Natural killer cell (primary cell): Measurements from ENCODE around the gene UBQLN3. TPM values are rescaled to one million over a fixed set of nuclear protein-coding genes. Genes with fewer than 3 reads are reported as not detected.

Source experiments
- ATAC-seq, 3 donors: fragments of 150-1000 bp in 2 of 3; fragments of 200-7000 bp in 1 of 3; cut with Tn5 transposase; 1 replicate in 1 of 3; 2 replicates in 2 of 3; pipeline ENCODE4 v1.10.0; 2021; ENCODE audit warnings: mild to moderate bottlenecking in 2 of 3, moderate library complexity in 2 of 3
- DNase-seq, 2 donors: peaks; one replicate each; pipeline versions ENCODE4 v3.0.0 to v3.0.0-alpha.2; 2013 to 2021; ENCODE audit warnings: mixed read lengths in 1 of 2
- H3K27ac ChIP-seq: one replicate; pipeline ENCODE4 v1.5.1; 2013; ENCODE audit warnings: mild to moderate bottlenecking, low read length
- H3K27me3 ChIP-seq: one replicate; pipeline ENCODE4 v1.6.1; 2013; ENCODE audit warnings: low read length; ENCODE audit not compliant: control insufficient read depth, insufficient read depth
- H3K36me3 ChIP-seq: one replicate; pipeline ENCODE4 v1.6.1; 2013; ENCODE audit warnings: low read length; ENCODE audit not compliant: control insufficient read depth, insufficient read depth
- H3K4me1 ChIP-seq: one replicate; pipeline ENCODE4 v1.6.1; 2013; ENCODE audit warnings: low read length; ENCODE audit not compliant: control insufficient read depth, insufficient read depth
- H3K4me3 ChIP-seq: one replicate; pipeline ENCODE4 v1.5.1; 2013; ENCODE audit warnings: low read length
- H3K9me3 ChIP-seq: one replicate; pipeline ENCODE4 v1.6.1; 2013; ENCODE audit warnings: low read length; ENCODE audit not compliant: control insufficient read depth, insufficient read depth
- H3K27ac Mint-ChIP-seq, 2 donors: one replicate each; pipeline ENCODE4 v1.8.0; 2022; ENCODE audit warnings: mild to moderate bottlenecking in 2 of 2, mixed read lengths in 2 of 2, moderate library complexity in 1 of 2
- H3K27me3 Mint-ChIP-seq, 2 donors: one replicate each; pipeline ENCODE4 v1.8.0; 2022; ENCODE audit warnings: low read depth in 2 of 2, mixed read lengths in 2 of 2
- H3K36me3 Mint-ChIP-seq: one replicate; pipeline ENCODE4 v1.8.0; 2022; ENCODE audit warnings: mixed read lengths
- H3K4me1 Mint-ChIP-seq, 2 donors: one replicate each; pipeline ENCODE4 v1.8.0; 2022; ENCODE audit warnings: mixed read lengths in 2 of 2
- H3K4me3 Mint-ChIP-seq: one replicate; pipeline ENCODE4 v1.8.0; 2022; ENCODE audit warnings: mild to moderate bottlenecking, moderate library complexity, mixed read lengths
- H3K9me3 Mint-ChIP-seq, 2 donors: one replicate each; pipeline ENCODE4 v1.8.0; 2022; ENCODE audit warnings: mixed read lengths in 2 of 2
- CTCF ChIP-seq: fragments of 200-600 bp; IDR thresholded peaks from one replicate; pipeline ENCODE4 v1.8.0; 2022; ENCODE audit warnings: antibody characterized with exemption
- WGBS: methylation state at CpG from one replicate; pipeline ENCODE4 v1.1.7; 2013; ENCODE audit warnings: missing lambda C conversion rate; ENCODE audit not compliant: insufficient coverage; 5-methylcytosine and 5-hydroxymethylcytosine counted together
- intact Hi-C: fragments of 100-400 bp; cut with micrococcal nuclease; formaldehyde crosslinking; loops from one replicate; pipeline ENCODE4 v1.14.2; 2022
- total RNA-seq, 4 donors: library from RNA; stranded (reverse); fragments of 120-200 nt in 1 of 4; gene quantifications; one replicate each; pipeline versions ENCODE4 v1.2.3 to v1.2.4, GENCODE V29; 2013 to 2022

UBQLN3 gene
- total RNA-seq, 3 donors from 2014 or later (not counting 1 experiment from before 2014, with no cell fraction given): 0.15 to 0.20 TPM; not detected in 1

GRCh38 chr11:5507933-5508305, 1.8 kb downstream of the UBQLN3 start:
- no peaks in the 10 kb centered on the region for H3K9me3 ChIP-seq
- TF ChIP-seq CTCF: no peak
- no peak overlapping the region for H3K27ac ChIP-seq
- Mint-ChIP-seq H3K4me3 (no peak overlapping the region), H3K9me3 (no peaks in the 10 kb centered on the region), H3K27ac (no peak overlapping the region), H3K36me3 (no peaks in the 10 kb centered on the region), H3K4me1 (no peaks in the 10 kb centered on the region), H3K27me3 (peaks cover 0 to 9% of the 10 kb centered on the region in 2 donors)
- no peaks in the 10 kb centered on the region for H3K27me3 ChIP-seq
- ATAC-seq (no peak), DNase-seq (no peak)
- intact Hi-C loops: no loop called here
- WGBS: 85% methylated on average over 6 of the region's 6 CpGs
- no peak overlapping the region for H3K4me3 ChIP-seq
- no peaks in the 10 kb centered on the region for H3K36me3 ChIP-seq
- no peaks in the 10 kb centered on the region for H3K4me1 ChIP-seq

GRCh38 chr11:5507177-5507932, 2.4 kb downstream of the UBQLN3 start:
- Mint-ChIP-seq H3K27ac (no peak overlapping the region), H3K36me3 (no peaks in the 10 kb centered on the region), H3K4me3 (no peak overlapping the region), H3K27me3 (peaks cover under 1 to 11% of the 10 kb centered on the region in 2 donors), H3K9me3 (no peaks in the 10 kb centered on the region), H3K4me1 (no peaks in the 10 kb centered on the region)
- no peak for TF ChIP-seq CTCF
- no peak for DNase-seq
- Histone ChIP-seq H3K27me3 (no peaks in the 10 kb centered on the region), H3K4me1 (no peaks in the 10 kb centered on the region), H3K9me3 (no peaks in the 10 kb centered on the region), H3K4me3 (no peak overlapping the region), H3K36me3 (no peaks in the 10 kb centered on the region), H3K27ac (no peak overlapping the region)
- no peak for ATAC-seq
- WGBS: 92% methylated on average over 8 of the region's 9 CpGs
- intact Hi-C loops: no loop called here

- H3K36me3 Mint-ChIP-seq: no peaks in the 10 kb centered on the region
- H3K9me3 ChIP-seq: no peaks in the 10 kb centered on the region
- 85% methylated on average over 9 of the region's 9 CpGs for WGBS
- H3K27me3 ChIP-seq: no peaks in the 10 kb centered on the region
- no peak for DNase-seq
- peaks cover 6 to 22% of the 10 kb centered on the region in 2 donors for H3K27me3 Mint-ChIP-seq
- H3K4me1 Mint-ChIP-seq: no peaks in the 10 kb centered on the region
- H3K4me1 ChIP-seq: no peaks in the 10 kb centered on the region
- no peak overlapping the region for H3K4me3 Mint-ChIP-seq
- H3K27ac Mint-ChIP-seq: no peak overlapping the region
- no peak for ATAC-seq
- H3K27ac ChIP-seq: no peak overlapping the region
- no peak for TF ChIP-seq CTCF
- H3K4me3 ChIP-seq: no peak overlapping the region
- H3K9me3 Mint-ChIP-seq: no peaks in the 10 kb centered on the region
- intact Hi-C loops: no loop called here
- H3K36me3 ChIP-seq: no peaks in the 10 kb centered on the region
These were observed 4.3 kb downstream of the UBQLN3 start for GRCh38 chr11:5505363-5506048.
